DMS 273 (cell line): ENCODE data around the gene DPM3.
A peak's percentile ranks its signal among the peaks of the same experiment; 100 is the strongest.
"Not testable (repeated sequence)": the region's sequence is repeated elsewhere in the genome, so short reads cannot be mapped to it uniquely, and the experiment has no call there.

Experiments used
- DNase-seq: peaks from one replicate; lab custom pipeline; 2025; ENCODE audit not compliant: unreplicated experiment; lab: John Stamatoyannopoulos, UW

Gene DPM3, protein sequence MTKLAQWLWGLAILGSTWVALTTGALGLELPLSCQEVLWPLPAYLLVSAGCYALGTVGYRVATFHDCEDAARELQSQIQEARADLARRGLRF

DNA sequence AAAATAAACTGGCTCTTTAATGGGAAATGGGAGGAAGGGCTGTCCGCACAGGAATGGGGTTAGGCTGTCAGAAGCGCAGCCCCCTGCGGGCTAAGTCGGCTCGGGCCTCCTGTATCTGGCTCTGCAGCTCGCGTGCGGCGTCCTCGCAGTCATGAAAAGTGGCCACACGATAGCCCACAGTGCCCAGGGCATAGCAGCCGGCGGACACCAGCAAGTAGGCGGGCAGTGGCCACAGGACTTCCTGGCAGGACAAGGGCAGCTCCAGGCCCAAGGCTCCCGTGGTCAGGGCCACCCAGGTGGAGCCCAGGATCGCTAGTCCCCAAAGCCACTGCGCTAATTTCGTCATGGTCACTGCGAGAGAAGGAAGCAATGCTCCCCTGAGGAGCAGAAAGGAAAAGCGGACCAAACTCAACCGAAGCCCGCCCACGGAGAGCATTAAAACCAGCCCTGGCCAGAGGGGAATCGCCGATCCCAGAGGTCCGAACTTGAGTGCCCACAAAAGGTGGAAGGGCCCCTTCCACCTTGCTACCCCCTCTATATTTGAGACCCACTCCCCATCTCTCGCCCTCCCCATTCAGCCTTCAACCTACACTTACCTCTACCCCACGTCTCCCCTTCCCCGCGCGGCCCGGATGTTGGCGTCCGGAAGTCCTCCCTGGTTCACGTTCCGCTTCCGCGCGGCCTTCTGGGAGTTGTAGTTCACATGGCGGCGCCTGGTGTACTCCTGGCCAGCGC, at the start of gene DPM3:
Gene DPM3, minus strand, starts transcription at position 637 of the 735 bp plus-strand sequence. Its CDS starts 291 bp downstream, at position 346.
- peak; percentile 96 for DNase-seq

DNA sequence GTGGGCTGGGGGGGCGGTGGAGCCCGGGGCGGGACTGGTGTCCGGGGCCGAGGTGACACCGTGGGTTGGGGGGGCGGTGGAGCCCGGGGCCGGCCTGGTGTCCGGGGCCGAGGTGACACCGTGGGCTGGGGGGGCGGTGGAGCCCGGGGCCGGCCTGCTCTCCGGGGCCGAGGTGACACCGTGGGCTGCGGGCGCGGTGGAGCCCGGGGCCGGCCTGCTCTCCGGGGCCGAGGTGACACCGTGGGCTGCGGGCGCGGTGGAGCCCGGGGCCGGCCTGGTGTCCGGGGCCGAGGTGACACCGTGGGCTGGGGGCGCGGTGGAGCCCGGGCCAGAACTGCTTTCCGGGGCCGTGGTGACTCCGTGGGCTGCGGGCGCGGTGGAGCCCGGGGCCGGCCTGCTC, 49.6 kb upstream of the DPM3 start:
- DNase-seq = not testable (repeated sequence)

DNA sequence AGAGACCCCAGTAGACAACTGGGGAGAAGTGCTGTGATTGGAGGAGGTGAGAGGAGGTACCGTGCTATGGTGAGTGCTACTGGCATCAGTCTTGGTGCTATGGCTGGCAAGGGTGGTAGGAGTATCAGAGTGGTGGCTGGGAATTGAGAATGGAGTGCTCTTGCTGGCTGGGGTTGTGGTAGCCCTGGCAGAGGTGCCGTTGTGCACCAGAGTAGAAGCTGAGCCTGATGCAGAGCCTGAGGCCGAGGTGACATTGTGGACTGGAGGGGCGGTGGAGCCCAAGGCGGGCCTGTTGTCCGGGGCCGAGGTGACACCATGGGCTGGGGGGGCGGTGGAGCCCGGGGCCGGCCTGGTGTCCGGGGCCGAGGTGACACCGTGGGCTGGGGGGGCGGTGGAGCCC, 47.9 kb upstream of the DPM3 start:
- DNase-seq = no peak

DNA sequence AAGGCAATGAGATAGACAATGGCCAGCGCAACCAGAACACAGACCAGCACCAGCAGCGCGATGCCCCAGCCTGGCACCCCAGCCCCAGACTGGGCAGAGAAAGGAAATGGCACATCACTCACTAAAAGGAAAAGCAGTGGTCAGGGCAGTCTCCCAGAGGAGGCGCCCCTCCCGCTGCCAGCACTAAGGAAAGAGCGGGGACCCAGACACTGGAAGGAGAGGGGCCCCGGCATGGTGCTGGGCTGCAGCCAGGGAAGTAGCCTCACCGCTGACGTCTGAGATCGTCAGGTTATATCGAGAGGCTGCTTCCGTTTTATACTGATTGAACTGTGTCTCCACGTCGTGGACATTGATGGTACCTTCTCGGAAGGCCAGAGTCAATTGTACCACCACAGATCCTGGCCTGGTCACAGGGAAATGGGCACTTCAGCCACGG, 47.1 kb upstream of the DPM3 start:
- DNase-seq = no peak

GRCh38 chr1:155186794-155187455, 46.6 kb upstream of the DPM3 start:
- DNase-seq = no peak

DNA sequence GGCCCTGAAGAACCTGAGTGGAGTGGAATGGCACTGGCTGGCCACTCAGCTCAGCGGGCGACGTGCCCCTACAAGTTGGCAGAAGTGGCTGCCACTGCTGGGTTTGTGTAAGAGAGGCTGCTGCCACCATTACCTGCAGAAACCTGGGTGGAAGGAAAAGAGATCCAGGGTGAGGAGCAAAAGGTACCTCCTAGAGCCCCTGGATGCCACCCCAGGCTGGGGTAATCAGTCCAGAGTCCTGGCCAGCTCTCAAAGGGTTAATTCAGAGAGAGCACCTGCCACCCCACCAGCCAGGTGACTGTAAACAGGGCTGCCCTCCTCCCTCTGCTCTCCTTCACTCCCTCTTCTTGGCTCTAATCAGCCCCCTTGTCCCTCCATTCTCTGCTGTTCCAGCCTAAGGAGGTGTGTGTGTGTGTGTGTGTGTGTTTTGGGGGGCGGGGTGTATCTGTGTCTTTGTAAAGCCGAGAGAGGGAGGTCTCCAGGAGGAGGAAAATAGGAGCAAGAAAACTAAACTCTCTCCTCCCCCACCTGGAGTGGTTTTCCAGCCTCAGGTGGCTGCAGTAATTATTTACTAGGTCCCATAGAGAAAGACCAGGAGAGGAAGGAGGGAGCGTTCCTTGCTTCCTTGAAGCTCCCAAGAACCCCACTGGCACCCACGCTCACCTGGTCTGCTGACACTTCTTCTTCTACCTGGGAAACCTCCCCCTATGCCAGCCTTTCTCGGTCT, 45.9 kb upstream of the DPM3 start:
- DNase-seq = no peak

- no peak for DNase-seq
Observed at GRCh38 chr1:155185783-155186066, 45.4 kb upstream of the DPM3 start.

DNA sequence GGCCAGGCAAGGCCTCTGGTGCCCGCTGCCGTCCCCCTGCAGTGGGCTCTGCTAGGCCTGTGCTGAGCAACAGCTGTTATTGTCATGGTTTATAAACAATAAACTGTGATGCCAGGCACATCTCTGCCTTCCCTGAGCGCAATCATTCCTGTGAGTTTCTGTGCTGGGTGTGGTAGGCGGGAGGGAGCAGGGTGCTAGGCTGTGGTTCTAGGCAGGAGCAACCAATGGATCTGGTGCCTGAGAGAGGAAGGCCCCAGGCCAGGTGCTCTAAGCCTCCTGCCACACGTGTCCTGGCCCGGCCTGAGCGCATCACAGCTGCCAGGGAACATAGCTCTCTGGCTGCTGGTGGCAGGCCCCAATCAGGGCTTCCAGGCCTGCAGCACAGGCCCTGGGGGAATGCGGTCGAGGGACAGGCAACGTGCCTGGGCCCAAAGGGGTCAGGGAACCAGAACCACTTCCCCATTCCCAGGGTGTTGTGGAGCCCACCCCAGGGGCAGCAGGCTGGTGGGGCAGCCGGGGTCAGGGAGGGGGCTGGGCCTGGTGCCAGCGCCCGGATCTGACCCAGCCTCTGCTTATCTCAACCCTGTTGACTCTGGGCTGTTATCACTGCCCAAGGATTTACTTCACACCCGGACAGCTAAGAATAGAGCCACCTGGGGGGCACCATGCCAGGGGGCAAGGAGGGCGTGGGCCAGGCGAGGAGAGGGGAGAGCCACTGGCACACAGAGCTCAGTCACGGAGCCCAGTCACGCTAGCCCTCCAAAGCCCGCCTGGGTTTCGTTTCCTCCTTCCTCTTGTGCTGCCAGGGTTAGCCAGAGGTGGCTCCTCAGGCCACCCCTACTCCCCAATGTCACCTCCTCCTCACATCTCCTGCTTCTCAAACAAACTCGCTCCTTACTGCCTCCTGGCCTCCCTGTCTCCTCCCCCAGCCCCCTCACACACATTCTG, 44.8 kb upstream of the DPM3 start:
- no peak for DNase-seq

DNA sequence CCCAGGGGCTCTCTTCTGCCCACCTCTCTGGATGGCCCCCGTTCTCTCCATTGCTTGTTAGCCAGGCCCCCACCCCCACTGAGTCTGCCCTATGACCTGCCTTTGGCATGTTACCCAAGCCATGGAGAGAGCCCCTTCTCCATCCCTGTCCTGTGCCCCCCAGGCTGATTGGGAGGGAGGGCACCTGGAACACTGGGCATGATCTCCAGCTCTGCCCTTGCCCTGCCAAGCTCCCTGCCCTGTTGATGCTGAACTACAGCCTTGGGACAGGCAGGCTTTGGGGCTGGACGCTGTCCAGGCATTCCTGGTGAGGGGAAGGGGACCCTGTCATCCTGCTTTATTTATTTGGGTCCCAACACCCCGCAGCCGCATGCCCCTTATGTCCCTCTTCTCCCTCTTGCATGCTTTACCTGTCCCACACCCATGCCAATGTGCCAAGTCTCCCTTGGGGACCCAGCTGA, 44.0 kb upstream of the DPM3 start:
- no peak for DNase-seq

DNA sequence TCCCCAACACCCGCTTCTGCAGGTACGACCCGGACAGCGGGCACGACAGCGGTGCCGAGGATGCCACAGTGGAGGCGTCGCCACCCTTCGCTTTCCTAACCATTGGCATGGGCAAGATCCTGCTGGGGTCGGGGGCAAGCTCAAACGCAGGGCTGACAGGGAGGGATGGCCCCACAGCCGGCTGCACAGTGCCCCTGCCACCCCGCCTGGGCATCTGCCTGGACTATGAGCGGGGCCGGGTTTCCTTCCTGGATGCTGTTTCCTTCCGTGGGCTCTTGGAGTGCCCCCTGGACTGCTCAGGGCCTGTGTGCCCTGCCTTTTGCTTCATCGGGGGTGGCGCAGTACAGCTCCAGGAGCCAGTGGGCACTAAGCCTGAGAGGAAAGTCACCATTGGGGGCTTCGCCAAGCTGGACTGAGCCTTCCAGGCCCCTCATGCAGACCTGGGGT, 43.5 kb upstream of the DPM3 start:
- no peak for DNase-seq

DNA sequence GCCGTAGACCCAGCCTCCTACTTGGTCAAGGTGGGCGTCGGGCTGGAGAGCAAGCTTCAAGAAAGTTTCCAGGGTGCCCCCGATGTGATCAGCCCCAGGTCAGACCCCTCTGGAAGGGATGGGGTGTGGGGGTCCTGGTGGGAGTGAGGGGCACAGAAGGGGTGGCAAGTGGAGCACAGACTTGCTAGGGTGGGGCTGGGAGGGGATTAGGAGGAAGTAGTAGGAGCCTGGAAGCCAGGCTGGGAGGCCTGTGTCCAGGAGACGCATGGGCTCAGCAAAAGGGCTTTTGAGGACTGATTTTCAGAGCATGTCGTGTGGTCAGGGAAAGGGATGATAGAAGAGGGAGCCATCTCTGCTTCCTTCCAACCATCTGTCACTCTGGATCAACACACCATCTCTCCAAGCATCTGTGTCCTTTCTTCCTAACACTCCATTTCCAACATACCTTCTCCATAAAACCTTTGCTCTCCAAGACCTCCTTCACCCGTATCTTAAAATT, 41.8 kb upstream of the DPM3 start:
- no peak for DNase-seq

DNA sequence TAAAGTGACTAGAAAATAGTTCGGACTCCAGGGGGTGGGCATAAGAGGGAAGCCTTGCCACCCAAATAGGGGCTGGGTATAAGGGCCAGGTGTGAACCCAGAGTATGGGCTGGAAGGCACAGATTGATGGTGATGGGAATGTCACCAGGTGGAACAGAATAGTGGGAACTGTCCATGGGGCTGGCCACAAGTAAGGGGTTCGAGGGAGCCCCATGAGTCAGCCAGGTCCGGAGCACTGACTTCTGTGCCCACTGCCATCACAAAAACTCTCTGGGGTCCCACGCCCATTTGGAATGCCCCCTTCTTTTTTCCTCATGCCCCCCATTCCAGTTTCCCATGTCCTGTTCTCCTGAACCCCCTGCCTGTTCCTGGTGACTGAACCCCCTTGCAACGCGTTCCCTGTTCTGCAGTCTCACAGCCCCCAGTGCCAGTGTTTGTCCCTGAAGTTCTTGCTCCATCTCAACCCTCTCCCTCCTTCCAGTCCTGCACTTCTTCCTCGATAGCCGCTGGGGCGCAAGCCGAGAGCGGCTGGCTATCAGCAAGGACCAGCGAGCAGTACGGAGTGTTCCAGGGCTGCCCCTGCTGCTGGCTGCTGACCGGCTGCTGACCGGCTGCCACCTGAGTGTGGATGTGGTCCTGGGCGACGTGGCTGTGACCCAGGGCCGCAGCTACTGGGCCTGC, 41.2 kb upstream of the DPM3 start:
- no peak for DNase-seq

DNA sequence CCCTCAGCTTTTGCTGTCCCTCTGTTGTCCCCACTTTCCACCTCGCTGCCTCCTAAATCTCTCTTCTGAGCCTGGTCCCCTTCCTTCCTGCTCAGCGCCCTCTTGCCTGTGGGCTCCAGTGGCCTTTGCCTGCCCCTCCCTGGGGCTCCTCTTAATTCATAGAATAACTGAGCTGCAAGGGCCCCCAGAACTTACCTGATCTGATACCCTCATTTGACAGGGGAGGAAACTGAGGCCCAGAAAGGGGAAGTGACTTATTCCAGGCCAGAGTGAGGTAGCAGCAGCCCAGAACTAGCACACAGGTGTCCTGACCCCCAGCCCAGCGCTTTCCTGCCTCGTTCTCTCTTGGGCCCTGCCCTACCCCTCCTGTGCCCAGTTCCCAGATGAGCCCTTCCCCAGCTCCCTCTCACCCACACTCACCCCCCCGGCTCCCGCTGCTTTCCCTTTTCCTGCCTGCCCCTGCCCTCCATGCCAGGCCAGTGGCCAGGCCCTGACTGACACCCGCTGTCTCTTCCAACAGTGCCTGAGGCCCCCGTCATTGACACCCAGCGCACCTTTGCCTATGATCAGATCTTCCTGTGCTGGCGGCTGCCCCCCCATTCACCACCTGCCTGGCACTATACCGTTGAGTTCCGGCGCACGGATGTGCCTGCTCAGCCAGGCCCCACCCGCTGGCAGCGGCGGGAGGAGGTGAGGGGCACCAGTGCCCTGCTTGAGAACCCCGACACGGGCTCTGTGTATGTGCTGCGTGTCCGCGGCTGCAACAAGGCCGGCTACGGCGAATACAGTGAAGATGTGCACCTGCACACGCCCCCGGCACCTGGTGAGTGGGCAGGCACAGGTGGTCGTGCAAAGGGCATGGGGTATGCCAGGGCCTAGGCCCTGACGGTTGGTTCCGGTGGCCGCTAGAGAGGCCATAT, 39.0 kb upstream of the DPM3 start:
- no peak for DNase-seq

- no peak for DNase-seq
Observed at GRCh38 chr1:155178441-155179111, 38.2 kb upstream of the DPM3 start.

- no peak for DNase-seq
Observed at GRCh38 chr1:155177918-155178281, 37.6 kb upstream of the DPM3 start.

GRCh38 chr1:155177192-155177917, 37.0 kb upstream of the DPM3 start:
- no peak for DNase-seq

DNA sequence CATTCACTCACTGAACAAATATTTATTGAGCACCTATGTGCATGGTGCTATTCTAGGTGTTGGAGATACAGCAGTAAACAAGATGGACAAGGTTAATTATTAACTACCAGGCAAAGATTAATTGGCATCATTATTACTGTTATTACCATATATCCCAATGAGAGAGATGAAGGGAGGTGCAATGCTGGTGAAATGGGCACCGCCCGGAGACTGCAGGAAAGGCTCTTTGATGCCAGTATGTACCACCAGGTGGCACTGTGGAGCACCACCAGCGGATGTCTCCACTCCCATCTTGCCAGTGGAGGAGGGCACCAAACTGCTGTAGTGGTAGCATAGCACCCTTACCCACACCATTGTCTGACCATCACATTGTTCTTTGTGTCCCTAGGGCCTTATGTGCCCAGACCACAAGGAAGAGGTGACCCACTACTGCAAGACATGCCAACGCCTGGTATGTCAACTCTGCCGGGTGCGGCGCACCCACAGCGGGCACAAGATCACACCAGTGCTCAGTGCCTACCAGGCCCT, 36.3 kb upstream of the DPM3 start:
- DNase-seq = peak; percentile 92
